ENCODE results near the gene ADARB2.

GRCh38 chr10:1163831-1164230 is 573.5 kb downstream of the ADARB2 start:
- no peak for TF ChIP-seq CTCF (IDR thresholded peaks at IDR 0.05)
- no peak for TF ChIP-seq POLR2A (IDR thresholded peaks at IDR 0.05)
- TF ChIP-seq EP300 (IDR thresholded peaks at IDR 0.05; ENCODE audit: low read depth): no peak
